Activated CD4-positive, alpha-beta T cell treated with anti-CD3 and anti-CD28 coated beads, Interleukin-2, amount 10 ng/mL, durations not matched to agents 7 days and 5 days (primary cell): ENCODE measurements around the gene ARMC9. TPM values are rescaled to one million over a fixed set of nuclear protein-coding genes. Genes with fewer than 3 reads are reported as not detected.
A peak's percentile ranks its signal among the peaks of the same experiment; 100 is the strongest.

Source experiments
- CTCF ChIA-PET: fragments of 350-600 bp; sonication (Branson Sonifier 250); formaldehyde crosslinking; loops from one replicate; lab custom pipeline; 2021; ENCODE audit warnings: antibody characterized with exemption; lab: Charles Lee
- POLR2A ChIA-PET: fragments of 350-600 bp; sonication (Branson Sonifier 250); formaldehyde crosslinking; loops from one replicate; lab custom pipeline; 2021; ENCODE audit warnings: antibody characterized with exemption; lab: Charles Lee
- DNase-seq: peaks from one replicate; pipeline ENCODE4 v3.0.0-alpha.2; 2020
- H3K27ac Mint-ChIP-seq: one replicate; pipeline ENCODE4 v1.8.0; 2021; ENCODE audit warnings: mild to moderate bottlenecking, moderate library complexity, mixed read lengths
- H3K27me3 Mint-ChIP-seq: one replicate; pipeline ENCODE4 v1.8.0; 2021; ENCODE audit warnings: mixed read lengths
- H3K36me3 Mint-ChIP-seq: one replicate; pipeline ENCODE4 v1.8.0; 2021; ENCODE audit warnings: low read depth, mixed read lengths
- H3K4me1 Mint-ChIP-seq: one replicate; pipeline ENCODE4 v1.8.0; 2021; ENCODE audit warnings: mixed read lengths
- H3K4me3 Mint-ChIP-seq: one replicate; pipeline ENCODE4 v1.8.0; 2021; ENCODE audit warnings: mild to moderate bottlenecking, moderate library complexity, mixed read lengths
- H3K9me3 Mint-ChIP-seq: one replicate; pipeline ENCODE4 v1.8.0; 2021; ENCODE audit warnings: mixed read lengths
- total RNA-seq, 2 experiments: library from RNA; stranded (reverse); gene quantifications; one replicate each; pipeline ENCODE4 v1.2.3, GENCODE V29; 2021

The ARMC9 gene
- total RNA-seq, 2 experiments from 2014 or later: 0.45 to 0.58 TPM

GRCh38 chr2:231364061-231364460, 165.6 kb downstream of the ARMC9 start:
- H3K27ac Mint-ChIP-seq: no peak overlapping the region
- peaks cover 15% of the 10 kb centered on the region for H3K4me1 Mint-ChIP-seq
- H3K27me3 Mint-ChIP-seq: no peaks in the 10 kb centered on the region
- POLR2A ChIA-PET: no interaction called here
- DNase-seq: no peak
- no peaks in the 10 kb centered on the region for H3K9me3 Mint-ChIP-seq
- CTCF ChIA-PET: no interaction called here
- H3K36me3 Mint-ChIP-seq: no peaks in the 10 kb centered on the region
- no peak overlapping the region for H3K4me3 Mint-ChIP-seq

DNA sequence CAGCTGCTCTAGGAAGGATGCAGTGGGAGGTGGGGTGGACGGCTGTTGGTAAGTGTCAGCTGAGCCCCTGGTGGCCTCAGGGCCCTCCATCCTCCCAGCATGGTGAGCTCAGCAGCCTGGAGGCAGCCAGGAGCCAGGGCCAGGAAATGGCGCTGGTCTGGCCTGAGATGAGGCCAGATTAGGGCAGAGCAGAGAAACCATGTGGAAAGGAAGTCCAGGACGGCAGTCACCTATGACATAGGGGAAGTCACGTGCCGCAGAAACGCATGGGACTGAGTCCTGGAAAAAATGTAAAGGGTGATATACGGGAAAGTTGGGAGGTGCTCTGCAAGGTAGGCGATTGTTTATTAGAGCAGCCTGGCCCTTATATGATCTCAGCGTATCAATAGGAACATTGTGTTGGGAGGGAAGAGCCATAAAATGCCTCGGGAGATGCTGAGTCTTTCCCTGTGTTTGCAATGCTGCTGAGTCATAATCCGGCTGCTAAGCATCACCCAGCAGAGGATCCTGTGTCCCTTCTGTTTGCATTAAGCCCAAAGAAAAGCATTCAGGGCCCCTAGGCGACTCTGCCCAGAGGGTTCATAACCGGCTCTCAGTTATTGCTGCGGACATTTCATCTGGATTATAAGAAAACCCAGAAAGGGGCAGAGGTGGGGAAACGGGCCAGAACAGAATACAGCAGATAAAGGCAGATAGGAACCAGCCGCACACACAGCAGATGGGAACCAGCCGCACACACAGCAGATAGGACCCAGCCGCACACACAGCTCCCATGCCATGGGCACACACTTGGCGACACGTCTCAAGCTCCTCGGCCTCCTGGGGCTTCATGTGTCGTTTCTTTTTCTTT, 166.8 kb downstream of the ARMC9 start:
- no peak overlapping the region for H3K4me3 Mint-ChIP-seq
- POLR2A ChIA-PET: no interaction called here
- H3K27me3 Mint-ChIP-seq: no peaks in the 10 kb centered on the region
- H3K27ac Mint-ChIP-seq: peak overlapping the region; percentile 50
- DNase-seq: no peak
- peaks cover 15% of the 10 kb centered on the region for H3K4me1 Mint-ChIP-seq
- no peaks in the 10 kb centered on the region for H3K9me3 Mint-ChIP-seq
- CTCF ChIA-PET: no interaction called here
- no peaks in the 10 kb centered on the region for H3K36me3 Mint-ChIP-seq

GRCh38 chr2:231367178-231367577, 168.7 kb downstream of the ARMC9 start:
- DNase-seq: no peak
- peaks cover 8% of the 10 kb centered on the region for H3K4me1 Mint-ChIP-seq
- no peak overlapping the region for H3K4me3 Mint-ChIP-seq
- ChIA-PET POLR2A (no interaction called here), CTCF (no interaction called here)
- H3K27ac Mint-ChIP-seq: no peak overlapping the region
- H3K9me3 Mint-ChIP-seq: no peaks in the 10 kb centered on the region
- H3K27me3 Mint-ChIP-seq: no peaks in the 10 kb centered on the region
- H3K36me3 Mint-ChIP-seq: no peaks in the 10 kb centered on the region

DNA sequence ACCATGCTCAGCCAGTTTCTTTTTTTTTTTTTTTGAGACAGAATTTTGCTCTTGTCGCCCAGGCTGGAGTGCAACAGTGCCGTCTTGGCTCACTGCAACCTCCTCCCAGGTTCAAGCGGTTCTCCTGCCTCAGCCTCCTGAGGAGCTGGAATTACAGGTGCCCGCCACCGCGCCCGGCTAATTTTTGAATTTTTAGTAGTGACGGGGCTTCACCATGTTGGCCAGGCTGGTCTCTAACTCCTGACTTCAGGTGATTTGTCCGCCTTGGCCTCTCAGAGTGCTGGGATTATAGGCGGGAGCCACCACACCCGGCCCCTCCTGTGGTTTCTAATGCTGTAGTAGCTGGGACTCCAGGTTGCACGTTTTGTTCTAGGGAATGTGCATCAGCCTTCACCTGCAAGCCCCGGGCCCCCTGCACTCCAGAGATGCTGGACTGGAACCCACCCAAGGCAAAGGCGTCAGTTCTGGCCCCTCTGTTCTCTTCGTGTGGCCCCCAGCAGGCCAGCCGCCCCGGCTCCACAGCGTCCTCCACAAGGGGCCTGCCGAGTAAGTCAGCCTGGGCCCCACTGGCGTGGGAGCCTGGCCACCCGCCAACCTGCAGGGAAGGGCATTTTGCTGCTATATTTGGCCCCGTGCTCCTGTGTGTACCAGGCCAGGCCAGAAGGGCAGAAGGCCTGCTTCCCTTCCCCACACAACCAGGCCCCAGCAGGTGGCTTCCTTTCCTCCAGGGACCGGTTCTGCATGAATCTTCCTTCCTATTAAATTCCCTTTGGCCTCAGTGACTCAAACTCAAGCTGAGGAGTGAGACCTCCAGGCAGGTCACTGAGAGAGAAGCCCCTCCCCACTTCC, 171.4 kb downstream of the ARMC9 start:
- Mint-ChIP-seq H3K27me3 (no peaks in the 10 kb centered on the region), H3K36me3 (no peaks in the 10 kb centered on the region), H3K27ac (no peak overlapping the region), H3K9me3 (no peaks in the 10 kb centered on the region), H3K4me3 (no peak overlapping the region), H3K4me1 (no peaks in the 10 kb centered on the region)
- DNase-seq: no peak
- CTCF ChIA-PET: no interaction called here
- POLR2A ChIA-PET: interaction anchor here (0.6 kb wide), 1 partner anchor 1139 kb away, joined by 5 read pairs; no protein-coding TSS in a partner anchor

- Mint-ChIP-seq H3K4me1 (no peaks in the 10 kb centered on the region), H3K27ac (no peak overlapping the region), H3K9me3 (no peaks in the 10 kb centered on the region), H3K27me3 (no peaks in the 10 kb centered on the region), H3K4me3 (no peak overlapping the region), H3K36me3 (no peaks in the 10 kb centered on the region)
- ChIA-PET CTCF (no interaction called here), POLR2A (interaction anchor here (0.6 kb wide), 1 partner anchor 1138 kb away, joined by 5 read pairs; no protein-coding TSS in a partner anchor)
- DNase-seq: no peak
Measured at GRCh38 chr2:231370429-231370748, 172.0 kb downstream of the ARMC9 start.

DNA sequence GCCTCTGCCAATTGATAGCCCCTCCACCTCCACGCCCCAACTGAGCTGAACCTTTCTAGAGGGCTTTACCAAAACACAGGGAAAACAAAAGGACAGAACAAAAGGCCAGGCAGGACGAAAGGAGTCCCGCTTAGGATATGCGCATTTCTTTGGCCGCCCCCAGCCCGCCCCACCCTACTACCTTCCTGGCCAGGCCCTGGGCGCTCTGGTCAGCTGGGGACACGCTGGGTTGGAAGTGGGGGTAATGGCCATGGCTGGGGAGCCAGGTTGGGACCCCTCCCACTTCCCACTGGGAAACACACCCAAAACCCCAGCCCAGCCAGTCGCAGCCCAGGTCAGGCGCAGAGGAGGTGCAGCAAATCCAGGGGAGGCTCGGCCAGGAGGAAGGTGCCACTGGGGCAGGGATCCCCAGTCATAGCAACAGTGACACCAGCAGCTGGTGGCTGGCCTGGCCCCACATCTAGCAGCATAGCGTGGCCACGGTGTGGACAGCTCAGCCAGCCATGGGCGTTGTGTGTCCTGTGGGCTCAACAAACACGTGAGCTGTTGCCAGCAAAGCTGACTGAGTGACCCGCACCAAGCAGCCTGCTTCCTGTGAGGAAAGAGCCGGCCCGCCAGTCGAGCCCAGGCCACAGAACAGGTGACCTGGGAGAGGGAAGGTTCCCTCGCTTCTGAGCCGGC, 172.5 kb downstream of the ARMC9 start:
- POLR2A ChIA-PET: interaction anchor here (0.6 kb wide), 1 partner anchor 1138 kb away, joined by 5 read pairs; no protein-coding TSS in a partner anchor
- Mint-ChIP-seq H3K4me1 (no peaks in the 10 kb centered on the region), H3K27me3 (no peaks in the 10 kb centered on the region), H3K27ac (no peak overlapping the region), H3K9me3 (no peaks in the 10 kb centered on the region), H3K36me3 (no peaks in the 10 kb centered on the region), H3K4me3 (no peak overlapping the region)
- CTCF ChIA-PET: interaction anchor here (1.3 kb wide), 1 partner anchor 9 kb away, joined by 4 read pairs; no protein-coding TSS in a partner anchor
- no peak for DNase-seq

GRCh38 chr2:231371430-231372054, 173.1 kb downstream of the ARMC9 start:
- Mint-ChIP-seq H3K4me1 (no peaks in the 10 kb centered on the region), H3K9me3 (no peaks in the 10 kb centered on the region), H3K36me3 (no peaks in the 10 kb centered on the region), H3K27ac (no peak overlapping the region), H3K4me3 (no peak overlapping the region), H3K27me3 (no peaks in the 10 kb centered on the region)
- no peak for DNase-seq
- CTCF ChIA-PET: interaction anchor here (1.3 kb wide), 1 partner anchor 10 kb away, joined by 4 read pairs; no protein-coding TSS in a partner anchor
- POLR2A ChIA-PET: no interaction called here

DNA sequence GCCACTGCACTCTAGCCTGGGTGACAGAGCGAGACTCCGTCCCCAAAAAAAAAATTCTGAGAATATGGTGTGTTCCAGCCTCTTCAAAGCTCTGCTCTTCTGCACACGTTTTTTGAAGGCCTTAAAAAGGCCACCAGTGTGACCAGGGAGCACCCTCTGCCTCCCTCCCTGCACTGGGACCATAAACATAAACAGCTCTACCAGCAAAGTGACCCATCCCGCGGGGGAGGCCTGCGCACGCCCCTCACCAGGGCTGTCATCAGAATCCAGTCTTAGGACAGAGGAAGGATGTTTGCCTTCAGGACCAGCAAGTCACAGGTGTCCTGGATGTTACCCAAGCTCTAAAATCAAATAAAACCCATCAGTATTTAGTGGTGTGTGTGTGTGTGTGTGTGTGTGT, 173.9 kb downstream of the ARMC9 start:
- no peaks in the 10 kb centered on the region for H3K9me3 Mint-ChIP-seq
- H3K27me3 Mint-ChIP-seq: no peaks in the 10 kb centered on the region
- DNase-seq: no peak
- CTCF ChIA-PET: interaction anchor here (0.6 to 1.3 kb wide), 2 partner anchors 10 to 23 kb away, joined by 3 to 4 read pairs; no protein-coding TSS in a partner anchor
- no peak overlapping the region for H3K4me3 Mint-ChIP-seq
- no peak overlapping the region for H3K27ac Mint-ChIP-seq
- no peaks in the 10 kb centered on the region for H3K4me1 Mint-ChIP-seq
- POLR2A ChIA-PET: no interaction called here
- H3K36me3 Mint-ChIP-seq: no peaks in the 10 kb centered on the region

DNA sequence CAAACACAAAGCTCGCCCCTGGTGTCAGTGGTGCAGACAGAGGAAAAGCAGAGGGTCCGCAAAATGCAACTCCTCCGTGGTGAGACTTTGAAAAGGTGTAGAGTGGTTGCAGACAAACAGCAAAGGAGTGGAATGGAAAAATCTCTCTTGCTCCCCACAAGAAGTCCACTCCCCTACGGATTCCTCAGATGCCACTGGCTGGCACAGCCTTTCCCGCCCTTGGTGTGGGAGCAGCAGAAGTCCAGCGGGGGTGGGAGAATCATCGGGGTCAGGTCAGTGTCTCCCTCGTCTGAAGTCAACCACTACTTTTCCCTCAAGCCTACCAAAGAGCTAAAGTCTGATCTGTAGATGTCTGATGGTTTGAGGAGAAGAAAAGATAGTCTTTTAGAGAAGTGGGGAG, 174.8 kb downstream of the ARMC9 start:
- no peaks in the 10 kb centered on the region for H3K9me3 Mint-ChIP-seq
- H3K27me3 Mint-ChIP-seq: no peaks in the 10 kb centered on the region
- no peaks in the 10 kb centered on the region for H3K4me1 Mint-ChIP-seq
- H3K4me3 Mint-ChIP-seq: no peak overlapping the region
- no peak overlapping the region for H3K27ac Mint-ChIP-seq
- ChIA-PET CTCF (interaction anchor here (1.5 kb wide), 1 partner anchor 31 kb away, joined by 3 read pairs; no protein-coding TSS in a partner anchor), POLR2A (no interaction called here)
- H3K36me3 Mint-ChIP-seq: no peaks in the 10 kb centered on the region
- DNase-seq: no peak

DNA sequence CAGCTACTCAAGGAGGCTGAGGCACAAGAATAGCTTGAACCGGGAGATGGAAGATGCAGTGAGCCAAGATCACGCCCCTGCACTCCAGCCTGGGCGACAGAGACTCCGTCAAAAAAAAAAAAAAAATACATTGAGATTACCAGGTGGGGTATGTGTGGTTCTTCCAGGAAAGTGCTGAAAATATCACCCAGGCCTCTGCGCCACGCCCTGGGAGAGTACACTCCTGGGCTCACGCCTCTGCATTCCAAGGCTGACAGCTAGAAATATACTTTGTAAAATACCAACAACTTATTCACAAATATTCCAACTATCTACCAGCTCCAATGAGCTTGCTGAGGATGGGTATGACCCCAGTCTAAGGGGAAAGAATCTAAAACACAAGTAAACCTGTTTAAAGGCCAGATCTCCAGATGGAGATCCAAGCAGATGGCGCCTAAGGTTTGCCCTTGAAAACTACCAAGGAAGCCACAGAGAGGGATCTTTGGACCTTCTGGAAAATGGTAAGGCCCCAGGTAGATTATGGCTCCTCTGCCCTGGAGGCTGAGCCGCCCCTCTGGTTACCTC, 175.4 kb downstream of the ARMC9 start:
- H3K4me3 Mint-ChIP-seq: no peak overlapping the region
- DNase-seq: no peak
- H3K36me3 Mint-ChIP-seq: no peaks in the 10 kb centered on the region
- no peak overlapping the region for H3K27ac Mint-ChIP-seq
- no peaks in the 10 kb centered on the region for H3K4me1 Mint-ChIP-seq
- no peaks in the 10 kb centered on the region for H3K9me3 Mint-ChIP-seq
- CTCF ChIA-PET: interaction anchor here (0.6 to 1.5 kb wide), 2 partner anchors 30 to 297 kb away, joined by 3 to 4 read pairs; no protein-coding TSS in a partner anchor
- POLR2A ChIA-PET: no interaction called here
- H3K27me3 Mint-ChIP-seq: no peaks in the 10 kb centered on the region

DNA sequence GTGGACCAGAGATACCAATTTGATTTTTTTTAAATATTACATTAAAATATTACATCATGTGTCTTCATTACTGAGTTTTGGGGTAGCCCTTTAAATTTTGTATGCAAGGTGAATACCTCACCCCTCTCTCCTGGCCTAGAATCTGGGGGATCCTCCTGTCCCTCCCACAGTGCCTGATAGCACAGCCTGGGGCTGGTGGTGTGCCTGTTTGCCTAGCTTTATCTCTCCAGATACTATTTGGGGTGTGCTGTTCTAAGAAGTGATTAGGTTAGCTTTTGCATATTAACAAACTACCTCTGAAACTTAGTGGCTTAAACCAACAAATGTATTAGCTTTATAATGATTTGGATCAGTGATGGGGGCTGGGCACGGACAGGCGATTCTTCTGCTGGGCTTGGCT, 176.3 kb downstream of the ARMC9 start:
- CTCF ChIA-PET: no interaction called here
- H3K4me3 Mint-ChIP-seq: no peak overlapping the region

More for the DNA sequence above, 176.3 kb downstream of the ARMC9 start:
- POLR2A ChIA-PET: no interaction called here
- Mint-ChIP-seq H3K36me3 (no peaks in the 10 kb centered on the region), H3K9me3 (no peaks in the 10 kb centered on the region), H3K27me3 (no peaks in the 10 kb centered on the region), H3K4me1 (no peaks in the 10 kb centered on the region), H3K27ac (no peak overlapping the region)
- DNase-seq: no peak
